ENCODE measurements around the gene MLN. TPM values are rescaled to one million over a fixed set of nuclear protein-coding genes. Genes with fewer than 3 reads are reported as not detected.

MLN gene
- total RNA-seq, 1 experiment from 2014 or later, result not detected

DNA sequence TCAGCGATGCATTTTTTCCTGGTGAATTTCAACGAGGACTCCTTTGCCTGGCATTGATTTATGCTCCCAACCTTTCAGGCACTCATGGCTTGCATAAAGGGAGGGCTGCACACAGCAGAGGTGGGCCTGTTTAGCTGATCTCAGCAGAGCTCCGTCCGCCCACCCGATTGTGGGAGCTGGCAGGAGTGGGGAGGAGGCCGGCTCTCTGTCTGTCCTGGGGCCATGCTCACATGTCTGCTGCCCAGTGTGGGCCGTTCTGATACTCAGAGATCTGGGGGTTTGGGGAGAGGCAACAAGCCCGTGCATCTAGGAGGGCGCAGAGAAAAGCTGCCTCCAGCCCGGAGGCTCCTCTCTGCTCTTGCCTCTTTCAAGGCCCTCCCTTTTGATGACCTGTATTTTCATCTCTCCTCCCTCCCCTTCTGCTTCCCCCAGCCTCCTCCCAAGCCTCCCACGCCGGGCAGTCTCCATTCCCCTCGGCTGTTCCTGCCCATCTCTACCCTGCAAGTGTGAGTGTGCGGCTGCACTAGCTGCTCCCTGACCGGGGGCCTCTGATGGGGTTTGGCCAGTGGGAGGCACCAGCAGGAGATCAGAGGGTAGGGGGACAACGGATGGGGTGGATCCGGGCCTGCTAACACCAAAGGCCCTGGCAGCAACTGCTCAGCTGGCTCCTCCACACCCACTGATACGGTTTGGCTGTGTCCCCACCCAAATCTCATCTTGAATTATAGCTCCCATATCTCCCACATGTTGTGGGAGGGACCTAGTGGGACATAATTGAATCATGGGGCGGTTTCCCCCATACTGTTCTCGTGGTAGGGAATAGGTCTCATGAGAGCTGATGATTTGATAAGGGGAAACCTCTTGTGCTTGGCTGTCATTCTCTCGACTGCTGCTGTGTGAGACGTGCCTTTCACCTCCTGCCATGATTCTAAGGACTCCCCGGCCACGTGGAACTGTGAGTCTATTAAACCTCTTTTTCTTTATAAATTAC, 39.6 kb upstream of the MLN start:
- Mint-ChIP-seq H3K4me1 (ENCODE audit: insufficient read depth, unreplicated experiment) (peaks cover 19% of the 10 kb centered on the region), H3K4me3 (ENCODE audit: unreplicated experiment) (no peak overlapping the region), H3K27me3 (ENCODE audit: insufficient read depth, unreplicated experiment) (no peaks in the 10 kb centered on the region), H3K9me3 (ENCODE audit: unreplicated experiment) (no peaks in the 10 kb centered on the region), H3K36me3 (ENCODE audit: insufficient read depth, unreplicated experiment) (no peaks in the 10 kb centered on the region), H3K27ac (ENCODE audit: low read depth, unreplicated experiment) (no peak overlapping the region)
- ChIA-PET POLR2A (interaction anchor here (0.6 kb wide), 1 partner anchor 59 kb away, joined by 3 read pairs; no protein-coding TSS in a partner anchor), CTCF (interaction anchor here (0.5 kb wide), 1 partner anchor 564 kb away, joined by 3 read pairs; no protein-coding TSS in a partner anchor)
- no TSS peak for BruUV-seq (replicated peaks)
- intact Hi-C loops (cut with micrococcal nuclease), result loop anchor here (10.0 kb wide), 1 partner anchor 59 kb away; the partner anchor contains the start of gene LEMD2
- TF ChIP-seq CTCF (IDR thresholded peaks at IDR 0.05; ENCODE audit: unreplicated experiment), result no peak
- no peak for DNase-seq (ENCODE audit: unreplicated experiment)

DNA sequence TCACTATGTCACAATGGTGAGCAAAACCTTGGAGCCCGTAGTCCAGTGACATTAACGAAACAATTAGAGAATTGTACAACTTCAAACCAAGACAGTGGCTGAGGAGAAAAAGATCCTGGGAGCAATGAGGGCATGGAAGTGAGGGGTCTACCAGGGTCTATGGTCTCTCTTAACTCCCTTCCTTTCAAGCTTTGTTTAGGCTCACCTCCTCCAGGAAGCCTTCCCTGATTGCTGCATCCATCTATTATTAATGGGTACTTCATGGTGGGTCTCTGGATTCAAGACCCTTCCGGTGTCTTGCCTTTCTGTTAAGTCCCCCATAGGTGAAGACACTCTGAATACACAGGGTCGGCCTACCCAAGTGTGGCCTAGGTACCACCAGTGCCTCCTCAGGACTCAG, 38.1 kb upstream of the MLN start:
- no peak overlapping the region for H3K27ac Mint-ChIP-seq (ENCODE audit: low read depth, unreplicated experiment)
- no peak for DNase-seq (ENCODE audit: unreplicated experiment)
- TF ChIP-seq CTCF (IDR thresholded peaks at IDR 0.05; ENCODE audit: unreplicated experiment), result no peak
- no peaks in the 10 kb centered on the region for H3K36me3 Mint-ChIP-seq (ENCODE audit: insufficient read depth, unreplicated experiment)
- H3K9me3 Mint-ChIP-seq (ENCODE audit: unreplicated experiment), result no peaks in the 10 kb centered on the region
- BruUV-seq (replicated peaks), result no TSS peak
- POLR2A ChIA-PET, result interaction anchor here (0.5 to 2.1 kb wide), 2 partner anchors 54 to 387 kb away, joined by 5 to 28 read pairs; partner anchors contain the start of gene LEMD2
- peaks cover 19% of the 10 kb centered on the region for H3K4me1 Mint-ChIP-seq (ENCODE audit: insufficient read depth, unreplicated experiment)
- no peaks in the 10 kb centered on the region for H3K27me3 Mint-ChIP-seq (ENCODE audit: insufficient read depth, unreplicated experiment)
- CTCF ChIA-PET, result interaction anchor here (0.5 kb wide), 1 partner anchor 53 kb away, joined by 3 read pairs; no protein-coding TSS in a partner anchor
- intact Hi-C loops (cut with micrococcal nuclease), result loop anchor here (10.0 kb wide), 1 partner anchor 57 kb away; the partner anchor contains the start of gene LEMD2
- no peak overlapping the region for H3K4me3 Mint-ChIP-seq (ENCODE audit: unreplicated experiment)

- Mint-ChIP-seq H3K4me1 (ENCODE audit: insufficient read depth, unreplicated experiment) (peaks cover 19% of the 10 kb centered on the region), H3K9me3 (ENCODE audit: unreplicated experiment) (no peaks in the 10 kb centered on the region), H3K27ac (ENCODE audit: low read depth, unreplicated experiment) (no peak overlapping the region), H3K36me3 (ENCODE audit: insufficient read depth, unreplicated experiment) (no peaks in the 10 kb centered on the region), H3K27me3 (ENCODE audit: insufficient read depth, unreplicated experiment) (no peaks in the 10 kb centered on the region), H3K4me3 (ENCODE audit: unreplicated experiment) (no peak overlapping the region)
- no peak for DNase-seq (ENCODE audit: unreplicated experiment)
- intact Hi-C loops (cut with micrococcal nuclease), result loop anchor here (10.0 kb wide), 1 partner anchor 56 kb away; the partner anchor contains the start of gene LEMD2
- CTCF ChIA-PET, result interaction anchor here (0.5 to 1.4 kb wide), 5 partner anchors 8 to 316 kb away, joined by 3 to 4 read pairs (median 3); no protein-coding TSS in a partner anchor
- TF ChIP-seq CTCF (IDR thresholded peaks at IDR 0.05; ENCODE audit: unreplicated experiment), result no peak
- no TSS peak for BruUV-seq (replicated peaks)
- POLR2A ChIA-PET, result interaction anchor here (1.0 to 2.1 kb wide), 5 partner anchors 10 to 295 kb away, joined by 3 to 28 read pairs (median 4); partner anchors contain the start of gene LEMD2
These were observed 37.3 kb upstream of the MLN start for GRCh38 chr6:33841070-33841469.
